WTC11 (cell line): Measurements from ENCODE around the gene HS2ST1.

ENCODE experiments used
- FOXJ3 ChIP-seq: sonication (generic); formaldehyde crosslinking; IDR thresholded peaks from 2 replicates; pipeline ENCODE4 v1.9.0; 2021; ENCODE audit warnings: missing genetic modification reagents, mild to moderate bottlenecking, borderline replicate concordance
- SP1 ChIP-seq: sonication (generic); formaldehyde crosslinking; conservative IDR thresholded peaks from 2 replicates; pipeline ENCODE4 v1.8.1; 2022; ENCODE audit warnings: missing genetic modification reagents
- ZNF317 ChIP-seq: sonication (generic); formaldehyde crosslinking; IDR thresholded peaks from 2 replicates; pipeline ENCODE4 v1.8.1; 2023; ENCODE audit warnings: low read depth, mild to moderate bottlenecking, moderate library complexity, missing genetic modification reagents, borderline replicate concordance

DNA sequence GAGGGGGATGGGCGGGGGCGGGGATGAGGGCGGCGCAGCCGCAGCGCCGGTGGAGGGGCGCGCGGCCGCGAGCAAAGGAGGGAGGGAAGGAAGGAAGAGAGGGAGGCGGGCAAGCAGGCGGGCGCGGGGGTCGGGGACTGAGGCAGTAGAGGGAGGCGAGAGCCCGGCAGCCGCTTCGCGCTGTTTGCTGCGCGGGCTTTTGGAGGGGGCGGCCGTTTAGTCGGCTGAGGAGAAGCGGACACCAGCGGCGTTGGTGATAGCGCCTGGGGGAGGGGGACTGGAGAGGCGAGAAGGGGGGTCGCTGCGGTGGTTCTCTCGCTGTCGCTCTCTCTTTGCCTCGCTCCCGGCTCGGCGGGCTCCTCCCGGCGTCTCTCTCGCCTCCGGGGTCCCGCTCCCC, at the start of gene HS2ST1:
- TF ChIP-seq SP1 (CRISPR knock-in tag) (peak; percentile 13; the same call in 1 of the 2 replicates), ZNF317 (CRISPR knock-in tag) (no peak), FOXJ3 (CRISPR knock-in tag) (no peak)
